Measurements from ENCODE around the gene ABCC6. TPM values are rescaled to one million over a fixed set of nuclear protein-coding genes. Genes with fewer than 3 reads are reported as not detected.

ABCC6 gene
- total and polyA plus RNA-seq, 2 of the 13 experiments (the other 11 are each of a cell fraction or from before 2014, with no cell fraction given) = 82.4 to 105 TPM

DNA sequence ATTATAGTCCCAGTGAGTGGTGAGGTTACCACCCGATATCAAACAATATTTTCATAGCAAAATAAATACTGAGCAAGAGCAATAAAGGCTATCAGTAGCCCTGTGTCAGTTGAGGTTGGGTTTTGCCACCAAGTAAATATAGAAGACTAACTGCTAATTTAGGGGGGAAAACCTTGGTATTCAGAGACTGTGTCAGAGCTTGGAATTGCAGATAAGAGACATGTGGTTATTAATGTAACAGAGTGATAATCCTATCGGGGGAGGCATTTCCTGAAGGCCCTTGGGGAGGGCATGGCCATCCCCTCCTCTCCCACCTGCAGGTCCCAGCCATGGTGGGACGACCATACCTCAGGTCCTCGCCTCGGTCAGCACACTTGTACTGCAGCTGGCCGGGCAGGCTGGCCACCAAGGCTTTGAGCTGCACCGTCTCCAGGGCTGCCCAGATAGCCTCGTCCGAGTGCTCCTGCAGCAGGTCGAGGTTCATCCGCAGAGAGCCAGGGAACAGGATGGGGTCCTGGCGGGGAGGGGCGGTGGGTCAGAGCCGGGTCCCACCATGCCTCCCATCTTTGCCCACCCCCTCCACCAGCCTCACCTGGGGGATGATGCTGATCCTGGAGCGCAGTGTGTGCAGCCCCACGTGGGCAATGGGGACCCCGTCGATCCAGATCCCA, 68.9 kb downstream of the ABCC6 start (continued):
- no peak for TF ChIP-seq ZNF292 (CRISPR knock-in tag; IDR thresholded peaks at IDR 0.05; ENCODE audit: borderline replicate concordance, low read depth)
- no peak for TF ChIP-seq ZNF232 (CRISPR knock-in tag; IDR thresholded peaks at IDR 0.05; ENCODE audit: borderline replicate concordance)
- TF ChIP-seq NR2F2 (IDR thresholded peaks at IDR 0.05; ENCODE audit: borderline replicate concordance, low read depth) = no peak
- TF ChIP-seq ZNF768 (CRISPR knock-in tag; IDR thresholded peaks at IDR 0.05) = peak; percentile 33; the same call in 1 of the 2 replicates
- no peak for TF ChIP-seq ZNF12 (CRISPR knock-in tag; IDR thresholded peaks at IDR 0.05)
- TF ChIP-seq PRDM4 (CRISPR knock-in tag; IDR thresholded peaks at IDR 0.05; ENCODE audit: borderline replicate concordance) = no peak
- TF ChIP-seq ZNF143 (CRISPR knock-in tag; IDR thresholded peaks at IDR 0.05) = no peak
- TF ChIP-seq ZNF230 (CRISPR knock-in tag; IDR thresholded peaks at IDR 0.05) = no peak
- no peak for TF ChIP-seq GRHL1 (CRISPR knock-in tag; conservative IDR thresholded peaks at IDR 0.05)
- peak; percentile 50; the same call in 1 of the 2 replicates for TF ChIP-seq TARDBP (CRISPR knock-in tag; IDR thresholded peaks at IDR 0.05)
- TF ChIP-seq NONO (IDR thresholded peaks at IDR 0.05) = no peak
- TF ChIP-seq NONO (CRISPR knock-in tag; conservative IDR thresholded peaks at IDR 0.05) = 0 out of 2 replicates have a peak, but pooled peaks have one; percentile 3
- no peak for TF ChIP-seq ZNF343 (CRISPR knock-in tag; IDR thresholded peaks at IDR 0.05)
- peak; percentile 33; the same call in 1 of the 2 replicates for TF ChIP-seq POLR2AphosphoS5 (IDR thresholded peaks at IDR 0.05; ENCODE audit: low read depth, low read length)
- TF ChIP-seq THAP11 (CRISPR knock-in tag; IDR thresholded peaks at IDR 0.05) = no peak
- TF ChIP-seq MEIS2 (CRISPR knock-in tag; IDR thresholded peaks at IDR 0.05) = no peak
- no peak for TF ChIP-seq ZNF576 (CRISPR knock-in tag; IDR thresholded peaks at IDR 0.05)
- TF ChIP-seq ZNF629 (CRISPR knock-in tag; conservative IDR thresholded peaks at IDR 0.05) = no peak

Data from HepG2 (cell line).